PFSK-1 (cell line): Measurements from ENCODE around the gene TRIM23.

Experiments used
- POLR2AphosphoS5 ChIP-seq: IDR thresholded peaks from 2 replicates; pipeline ENCODE4 v1.6.1; 2012; ENCODE audit warnings: low read depth, mild to moderate bottlenecking, control low read depth, low read length, moderate library complexity
- TAF1 ChIP-seq: IDR thresholded peaks from 2 replicates; pipeline ENCODE4 v1.6.1; 2012; ENCODE audit warnings: low read length, control low read depth, borderline replicate concordance; ENCODE audit not compliant: insufficient read depth

GRCh38 chr5:65624571-65625555 is 730 bp upstream of the TRIM23 start, which contains the start of the genes SHLD3 and TRAPPC13:
- peak; percentile 62 for TF ChIP-seq POLR2AphosphoS5
- TF ChIP-seq TAF1, result peak; percentile 59; the same call in 1 of the 2 replicates
